Measurements from ENCODE around the gene ELMOD3.
"Not testable (repeated sequence)": the region's sequence is repeated elsewhere in the genome, so short reads cannot be mapped to it uniquely, and the experiment has no call there.

The ELMOD3 gene

GRCh38 chr2:85354286-85355072 lies at the start of gene ELMOD3, which contains the start of gene RETSAT:
Gene ELMOD3 (plus strand): TSS chr2:85354769. CDS start chr2:85357199, 2,430 bp downstream.
Gene RETSAT (minus strand): TSS chr2:85354528. CDS start chr2:85354507, 21 bp downstream.
- DNase-seq (ENCODE audit: low read depth) = peak; percentile 97

GRCh38 chr2:85307527-85307897 lies 47.1 kb upstream of the ELMOD3 start:
- DNase-seq (ENCODE audit: low read depth) = no peak

- no peak for DNase-seq (ENCODE audit: low read depth)
Observed at GRCh38 chr2:85308201-85308600, 46.4 kb upstream of the ELMOD3 start.

GRCh38 chr2:85308896-85309555 lies 45.5 kb upstream of the ELMOD3 start:
- DNase-seq (ENCODE audit: low read depth) = no peak

- no peak for DNase-seq (ENCODE audit: low read depth)
Observed at GRCh38 chr2:85309699-85310321, 44.8 kb upstream of the ELMOD3 start.

GRCh38 chr2:85310330-85310729 lies 44.2 kb upstream of the ELMOD3 start:
- no peak for DNase-seq (ENCODE audit: low read depth)

- no peak for DNase-seq (ENCODE audit: low read depth)
Observed at GRCh38 chr2:85312404-85312803, 42.2 kb upstream of the ELMOD3 start.

- DNase-seq (ENCODE audit: low read depth) = no peak
Observed at GRCh38 chr2:85314884-85315242, 39.7 kb upstream of the ELMOD3 start.

- DNase-seq (ENCODE audit: low read depth) = not testable (repeated sequence)
Observed at GRCh38 chr2:85315921-85316320, 38.6 kb upstream of the ELMOD3 start.

- peak; percentile 56 for DNase-seq (ENCODE audit: low read depth)
Observed at GRCh38 chr2:85318222-85319074, 36.1 kb upstream of the ELMOD3 start.

GRCh38 chr2:85319796-85320195 lies 34.8 kb upstream of the ELMOD3 start:
- DNase-seq (ENCODE audit: low read depth) = no peak

- no peak for DNase-seq (ENCODE audit: low read depth)
Observed at GRCh38 chr2:85323351-85323987, 31.1 kb upstream of the ELMOD3 start.

- DNase-seq (ENCODE audit: low read depth) = not testable (repeated sequence)
Observed at GRCh38 chr2:85323988-85324367, 30.6 kb upstream of the ELMOD3 start.

GRCh38 chr2:85324639-85325465 lies 29.7 kb upstream of the ELMOD3 start:
- no peak for DNase-seq (ENCODE audit: low read depth)

GRCh38 chr2:85325466-85325811 lies 29.1 kb upstream of the ELMOD3 start:
- no peak for DNase-seq (ENCODE audit: low read depth)

GRCh38 chr2:85326406-85327159 lies 28.0 kb upstream of the ELMOD3 start:
- DNase-seq (ENCODE audit: low read depth) = no peak

- DNase-seq (ENCODE audit: low read depth) = no peak
Observed at GRCh38 chr2:85327160-85327821, 27.3 kb upstream of the ELMOD3 start.

GRCh38 chr2:85327822-85328617 lies 26.5 kb upstream of the ELMOD3 start, which contains the start of gene TGOLN2:
Gene TGOLN2 (minus strand): TSS chr2:85327989. CDS start chr2:85327962, 27 bp downstream.
- DNase-seq (ENCODE audit: low read depth) = peak; percentile 49
